Putamen (tissue), 1 donor: ENCODE measurements around the gene AIP.
"Not testable (repeated sequence)": the region's sequence is repeated elsewhere in the genome, so short reads cannot be mapped to it uniquely, and the experiment has no call there.

ENCODE experiments used
- DNase-seq: peaks from one replicate; pipeline ENCODE4 v3.0.0-alpha.2; 2016; ENCODE audit warnings: low spot score

AIP gene

GRCh38 chr11:67449116-67449844 is 33.5 kb upstream of the AIP start:
- DNase-seq, result no peak

- no peak for DNase-seq
Observed at GRCh38 chr11:67450796-67451657, 31.8 kb upstream of the AIP start.

GRCh38 chr11:67451658-67451976 is 31.2 kb upstream of the AIP start:
- no peak for DNase-seq

- no peak for DNase-seq
Observed at GRCh38 chr11:67452141-67452952, 30.5 kb upstream of the AIP start, which contains the start of gene GPR152. Gene GPR152, minus strand, starts transcription at chr11:67452729. Its CDS starts 5 bp downstream, at chr11:67452724.

- no peak for DNase-seq
Observed at GRCh38 chr11:67453816-67454732, 28.8 kb upstream of the AIP start.

DNA sequence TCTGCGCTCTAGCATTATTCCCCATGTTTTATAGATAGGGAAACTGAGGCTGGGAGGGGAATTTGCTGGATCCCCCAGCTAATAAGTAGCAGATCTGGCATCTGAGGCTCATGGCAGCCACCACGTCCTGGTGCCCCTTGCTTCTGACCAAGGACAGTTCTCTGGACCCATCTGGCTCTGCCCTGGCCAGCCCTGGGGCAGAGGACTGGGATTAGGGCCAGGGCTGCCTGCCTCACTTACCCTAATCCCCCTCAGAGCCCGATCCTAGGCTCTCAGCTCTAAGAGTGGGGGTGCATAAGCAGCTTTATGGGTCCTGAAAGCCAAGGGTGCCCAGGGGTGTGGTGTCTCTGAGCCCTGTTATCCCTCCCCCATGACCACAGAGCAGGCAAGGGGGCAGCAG is 27.8 kb upstream of the AIP start, which contains the start of gene CABP4:
Gene CABP4 (plus strand): TSS at position 301 of the 400 bp plus-strand sequence. CDS start 70 bp downstream, at position 371.
- DNase-seq, result no peak

- DNase-seq, result no peak
Observed at GRCh38 chr11:67456068-67456705, 26.6 kb upstream of the AIP start.

GRCh38 chr11:67457453-67457852 is 25.4 kb upstream of the AIP start:
- no peak for DNase-seq

- DNase-seq, result no peak
Observed at GRCh38 chr11:67458266-67458665, 24.6 kb upstream of the AIP start.

- no peak for DNase-seq
Observed at GRCh38 chr11:67463186-67463585, 19.6 kb upstream of the AIP start.

GRCh38 chr11:67463680-67464410 is 19.0 kb upstream of the AIP start:
- DNase-seq, result no peak

DNA sequence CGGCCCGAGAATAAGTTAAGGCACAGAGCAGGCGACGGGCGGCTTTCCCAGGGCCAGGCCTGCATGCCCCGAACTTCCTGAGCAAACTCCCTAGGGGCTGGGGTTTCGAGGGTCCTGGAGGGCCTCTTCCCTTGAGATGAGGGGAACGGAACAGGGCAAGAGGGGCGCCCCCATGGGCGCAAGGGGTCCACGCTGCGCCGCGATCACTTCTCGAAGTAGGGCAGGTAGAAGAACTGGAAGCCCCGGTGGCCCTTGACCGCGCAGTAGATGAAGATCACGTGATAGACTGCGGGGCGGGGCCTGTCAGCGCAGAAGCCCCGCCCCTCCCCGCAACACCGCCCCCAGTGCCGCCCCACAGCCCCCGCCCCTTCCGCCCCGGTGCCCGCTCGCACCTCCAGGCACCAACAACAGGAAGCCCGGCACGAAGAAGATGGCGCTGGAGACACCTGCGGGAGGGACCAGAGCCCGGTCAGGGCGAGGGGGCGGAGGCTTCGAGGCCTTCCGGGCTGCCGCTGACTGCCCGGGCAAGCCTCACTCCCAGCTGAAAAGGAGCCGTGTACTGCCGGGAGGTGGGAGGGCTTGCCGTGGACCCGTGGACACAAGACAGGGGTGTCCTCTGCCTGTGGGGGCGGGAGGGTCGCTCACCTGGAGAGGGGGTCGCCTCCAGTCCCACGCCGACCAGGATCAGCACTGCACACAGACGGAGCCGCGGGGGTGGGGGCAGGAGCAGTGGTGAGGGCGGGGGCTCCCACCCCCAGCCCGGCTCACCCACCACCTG is 18.2 kb upstream of the AIP start:
- peak; percentile 74 for DNase-seq

DNA sequence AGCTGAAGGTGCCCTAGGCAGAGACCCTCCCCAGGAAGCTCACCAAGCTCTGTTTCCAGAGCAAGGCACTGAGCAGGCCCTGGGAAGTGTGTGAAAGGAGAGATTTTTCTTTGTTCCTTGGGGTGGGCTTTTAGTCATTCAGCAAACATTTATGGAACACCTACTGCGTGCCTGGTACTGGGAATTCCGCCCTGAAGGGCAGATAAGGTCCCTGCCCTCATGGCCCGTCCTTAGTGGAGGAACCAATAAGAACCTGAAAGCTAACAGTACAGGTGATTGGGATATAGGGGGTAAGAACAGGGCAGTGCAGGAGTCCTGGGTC is 17.7 kb upstream of the AIP start:
- no peak for DNase-seq

GRCh38 chr11:67465530-67465929 is 17.3 kb upstream of the AIP start:
- not testable (repeated sequence) for DNase-seq

GRCh38 chr11:67466367-67466766 is 16.5 kb upstream of the AIP start:
- DNase-seq, result no peak

DNA sequence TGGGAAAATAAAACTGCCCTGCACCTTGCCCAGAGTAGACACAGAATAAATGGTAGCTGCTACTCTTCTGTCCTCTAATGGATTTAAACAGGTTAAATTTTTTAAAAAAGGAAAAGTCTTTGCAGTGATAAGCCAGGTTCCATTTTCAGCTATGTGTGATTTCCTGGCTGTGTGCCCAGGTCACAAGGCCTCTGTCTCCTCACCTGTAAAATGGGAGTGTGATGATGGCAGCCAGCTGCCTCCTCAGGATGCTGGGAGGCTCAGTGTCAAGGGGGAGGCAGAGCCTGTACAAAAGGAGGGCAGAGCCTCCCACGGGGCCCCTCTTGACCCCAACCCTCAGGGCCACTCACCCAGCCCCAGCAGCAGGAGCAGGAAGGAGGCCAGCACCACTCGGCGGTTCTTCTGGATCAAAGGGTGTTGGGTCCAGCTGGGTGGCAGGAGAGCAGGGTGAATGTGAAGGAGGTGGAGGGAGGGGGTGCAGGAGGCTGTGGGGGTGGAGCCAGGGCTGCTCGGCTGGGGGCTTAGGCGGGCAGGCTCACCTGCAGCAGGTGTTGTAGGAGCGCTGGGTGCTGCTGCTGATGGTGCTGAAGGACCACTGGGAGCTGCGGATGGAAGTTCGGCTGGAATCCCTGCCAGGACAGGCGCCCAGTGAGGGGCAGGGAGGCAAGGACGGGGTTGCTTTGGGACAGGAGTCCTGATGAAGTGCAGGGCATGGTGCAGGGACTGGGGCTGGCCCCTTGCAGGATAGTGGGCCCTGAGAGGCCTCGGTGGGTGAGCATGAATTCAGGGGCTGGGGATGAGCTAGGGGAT is 15.7 kb upstream of the AIP start:
- DNase-seq, result no peak

GRCh38 chr11:67468056-67468455 is 14.8 kb upstream of the AIP start:
- DNase-seq, result no peak

- no peak for DNase-seq
Observed at GRCh38 chr11:67468456-67468758, 14.4 kb upstream of the AIP start.
